Stimulated activated CD8-positive, alpha-beta memory T cell treated with anti-CD3 and anti-CD28 coated beads, Interleukin-12 subunit alpha, Interleukin-12 subunit beta, amount 100 ng/mL, for 1 hour (primary cell): Measurements from ENCODE around the gene LAPTM5.
"Not testable (repeated sequence)": the region's sequence is repeated elsewhere in the genome, so short reads cannot be mapped to it uniquely, and the experiment has no call there.

Experiments
- DNase-seq: peaks from one replicate; pipeline ENCODE4 v3.0.0-alpha.2; 2020; ENCODE audit warnings: low read depth

LAPTM5 gene

GRCh38 chr1:30693822-30694221 is 63.8 kb downstream of the LAPTM5 start:
- no peak for DNase-seq

DNA sequence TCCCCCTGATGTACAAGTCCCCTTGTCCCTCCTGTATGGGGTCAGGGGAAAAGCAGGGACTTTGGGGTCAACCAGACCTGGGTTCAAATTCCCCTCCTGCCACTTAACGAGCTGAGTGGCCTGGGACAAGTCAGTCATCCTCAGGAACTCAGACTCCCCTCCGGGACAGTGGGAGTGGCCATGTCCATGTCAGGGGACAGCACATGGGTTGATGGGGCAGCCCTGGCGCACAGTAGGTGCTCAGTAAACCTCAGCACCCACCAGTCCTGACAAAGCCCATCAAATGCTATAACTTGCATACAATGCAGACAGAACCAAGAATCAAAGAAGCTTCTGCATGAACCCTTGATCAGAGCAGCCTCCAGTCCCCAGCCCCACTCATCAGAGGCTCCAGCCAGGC is 64.2 kb downstream of the LAPTM5 start:
- no peak for DNase-seq

- no peak for DNase-seq
Observed at GRCh38 chr1:30692948-30693301, 64.6 kb downstream of the LAPTM5 start.

DNA sequence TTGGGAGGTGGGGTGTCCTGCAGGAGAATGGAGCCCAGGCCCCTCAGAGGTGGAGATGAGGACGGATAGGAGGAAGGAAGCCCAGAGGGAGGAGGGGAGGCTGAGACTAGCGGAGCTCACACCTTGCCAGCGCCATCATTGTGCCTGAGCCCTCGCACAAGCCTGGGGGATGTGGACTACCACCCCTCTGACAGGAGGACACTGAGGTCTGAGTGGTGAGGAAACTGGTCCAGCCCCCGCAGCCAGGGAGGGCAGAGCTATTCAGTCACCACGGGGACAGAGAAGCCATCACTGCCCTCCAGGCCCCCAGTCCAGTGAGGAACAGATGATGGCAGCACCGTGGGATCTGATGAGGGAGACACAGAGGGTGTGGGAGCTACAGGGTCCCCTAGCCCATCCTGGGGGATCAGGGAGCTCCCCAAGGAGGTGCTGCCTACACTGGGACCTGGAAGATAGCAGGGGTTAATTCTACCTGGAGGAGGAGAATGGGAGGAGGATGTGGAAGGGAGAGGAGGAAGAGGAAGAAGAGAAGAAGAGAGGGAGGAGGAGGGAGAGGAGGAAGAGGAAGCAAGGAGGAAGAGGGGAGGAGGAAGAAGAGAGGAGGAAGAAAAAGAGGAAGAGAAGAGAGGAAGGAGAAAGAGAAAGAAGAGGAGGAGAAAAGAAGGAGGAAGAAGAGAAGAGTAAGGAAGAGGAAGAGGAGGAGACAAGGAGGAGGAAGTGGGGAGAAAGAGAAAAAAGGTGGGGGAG is 65.2 kb downstream of the LAPTM5 start:
- no peak for DNase-seq

- no peak for DNase-seq
Observed at GRCh38 chr1:30691480-30691879, 66.1 kb downstream of the LAPTM5 start.

- no peak for DNase-seq
Observed at GRCh38 chr1:30689901-30690645, 67.5 kb downstream of the LAPTM5 start.

DNA sequence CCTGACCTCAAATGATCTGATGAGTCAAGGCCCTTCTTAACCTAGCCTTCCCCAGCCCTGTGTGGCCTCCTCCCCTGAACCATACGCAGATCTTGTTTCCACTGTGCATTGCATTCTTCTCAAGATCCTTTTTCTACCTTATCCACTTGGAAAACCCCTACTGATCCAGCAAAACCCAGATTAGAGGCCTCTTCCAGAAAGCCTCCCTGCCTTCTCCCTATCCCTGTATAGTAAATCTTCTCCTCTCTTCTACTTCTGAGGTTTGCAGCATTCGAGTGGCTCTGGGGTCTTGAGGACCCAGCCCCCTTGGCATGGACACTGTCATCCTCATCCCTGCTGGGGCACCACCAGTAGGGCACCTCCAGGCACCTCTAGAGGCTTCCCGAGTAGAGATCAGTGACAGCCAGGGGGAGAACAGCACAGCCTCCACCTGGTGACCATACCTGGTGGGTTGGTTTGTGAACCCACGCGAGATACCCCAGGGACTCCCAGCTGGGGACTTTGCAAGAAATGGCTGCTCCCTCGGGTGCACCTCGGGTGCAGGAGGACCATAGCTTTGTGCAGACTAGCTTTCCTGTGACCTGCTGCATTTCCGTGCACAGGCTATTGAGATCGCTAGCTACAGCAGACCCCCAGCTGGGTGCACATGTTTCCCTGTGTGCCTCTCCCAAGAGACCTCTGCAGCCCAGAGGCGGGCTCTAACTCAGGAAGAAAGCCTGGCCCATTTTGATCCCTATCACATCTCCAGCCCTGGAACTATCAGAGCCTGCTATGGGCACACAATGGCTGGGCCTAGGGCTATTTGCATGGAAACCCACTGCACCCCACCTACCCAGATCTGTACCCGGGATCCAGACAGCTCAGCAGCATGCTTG is 68.4 kb downstream of the LAPTM5 start:
- DNase-seq: no peak

DNA sequence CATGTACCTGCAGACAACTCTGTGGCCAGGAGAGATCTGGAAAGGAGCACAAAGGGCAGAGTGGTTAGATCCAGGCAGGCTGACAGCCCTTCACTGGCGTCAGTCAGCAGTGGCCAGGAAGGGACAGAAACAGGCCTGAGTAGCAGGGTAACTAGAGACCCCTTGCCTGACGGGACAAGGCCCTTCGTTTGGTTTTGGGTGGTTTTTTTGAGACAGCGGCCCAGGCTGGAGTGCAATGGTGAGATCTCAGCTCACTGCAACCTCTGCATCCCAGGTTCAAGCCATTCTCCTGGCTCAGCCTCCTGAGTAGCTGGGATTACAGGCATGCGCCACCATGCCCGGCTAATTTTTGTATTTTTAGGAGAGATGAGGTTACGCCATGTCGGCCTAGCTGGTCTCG is 69.1 kb downstream of the LAPTM5 start:
- DNase-seq: not testable (repeated sequence)

- DNase-seq: no peak
Observed at GRCh38 chr1:30687886-30688285, 69.7 kb downstream of the LAPTM5 start.

DNA sequence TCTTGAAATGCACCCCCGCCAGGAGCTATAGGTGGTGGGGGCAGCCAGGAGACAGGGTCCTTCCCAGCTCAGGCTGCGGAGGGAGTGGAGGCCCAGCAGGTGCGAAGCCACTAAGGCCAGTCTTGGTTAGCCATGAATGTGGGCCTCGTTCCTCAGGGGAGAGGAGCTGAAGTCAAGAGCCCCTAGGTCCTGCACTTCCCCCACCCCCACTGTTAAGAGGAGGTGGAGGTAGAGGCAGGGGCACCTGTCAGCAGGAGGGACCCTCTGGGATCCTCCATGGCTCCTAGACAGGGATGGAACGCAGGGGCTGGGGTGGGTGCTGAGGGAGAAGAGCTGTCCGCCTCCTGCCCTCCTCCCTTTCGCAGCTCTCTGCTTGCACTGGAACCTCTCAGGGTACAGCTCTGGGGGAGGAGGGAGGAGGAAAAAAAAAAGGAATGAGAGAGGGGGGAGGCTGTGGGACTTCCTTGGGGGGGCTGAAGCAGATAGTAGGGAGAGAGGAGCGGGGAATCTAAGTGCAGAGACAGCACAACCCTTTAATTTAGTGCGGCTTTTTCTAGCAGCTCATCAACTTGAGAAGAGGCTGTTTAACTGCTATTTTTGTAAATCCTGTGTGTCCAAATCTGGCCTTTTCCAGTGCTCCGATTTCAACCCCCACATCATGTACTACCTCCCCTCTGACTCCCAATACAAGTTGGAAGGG is 71.2 kb downstream of the LAPTM5 start:
- no peak for DNase-seq

DNA sequence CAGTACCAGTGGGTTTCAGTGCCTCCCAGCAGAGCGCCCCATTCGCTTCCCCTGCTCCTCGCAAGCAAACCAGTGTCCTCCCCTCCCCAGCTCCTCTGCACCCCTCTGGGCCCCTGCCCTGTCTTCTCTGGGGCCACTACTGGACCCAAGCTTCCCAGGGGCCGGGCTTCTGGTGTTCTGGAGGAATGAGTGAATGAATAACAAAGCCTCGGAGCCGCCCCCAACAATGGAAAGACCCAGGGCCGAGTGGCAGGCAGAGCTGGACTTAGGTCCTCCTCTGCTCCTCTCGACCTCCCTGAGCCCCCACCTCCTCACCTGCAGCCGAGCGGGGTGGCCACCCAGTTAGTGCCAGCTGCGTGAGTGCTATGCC is 71.8 kb downstream of the LAPTM5 start:
- DNase-seq: no peak

DNA sequence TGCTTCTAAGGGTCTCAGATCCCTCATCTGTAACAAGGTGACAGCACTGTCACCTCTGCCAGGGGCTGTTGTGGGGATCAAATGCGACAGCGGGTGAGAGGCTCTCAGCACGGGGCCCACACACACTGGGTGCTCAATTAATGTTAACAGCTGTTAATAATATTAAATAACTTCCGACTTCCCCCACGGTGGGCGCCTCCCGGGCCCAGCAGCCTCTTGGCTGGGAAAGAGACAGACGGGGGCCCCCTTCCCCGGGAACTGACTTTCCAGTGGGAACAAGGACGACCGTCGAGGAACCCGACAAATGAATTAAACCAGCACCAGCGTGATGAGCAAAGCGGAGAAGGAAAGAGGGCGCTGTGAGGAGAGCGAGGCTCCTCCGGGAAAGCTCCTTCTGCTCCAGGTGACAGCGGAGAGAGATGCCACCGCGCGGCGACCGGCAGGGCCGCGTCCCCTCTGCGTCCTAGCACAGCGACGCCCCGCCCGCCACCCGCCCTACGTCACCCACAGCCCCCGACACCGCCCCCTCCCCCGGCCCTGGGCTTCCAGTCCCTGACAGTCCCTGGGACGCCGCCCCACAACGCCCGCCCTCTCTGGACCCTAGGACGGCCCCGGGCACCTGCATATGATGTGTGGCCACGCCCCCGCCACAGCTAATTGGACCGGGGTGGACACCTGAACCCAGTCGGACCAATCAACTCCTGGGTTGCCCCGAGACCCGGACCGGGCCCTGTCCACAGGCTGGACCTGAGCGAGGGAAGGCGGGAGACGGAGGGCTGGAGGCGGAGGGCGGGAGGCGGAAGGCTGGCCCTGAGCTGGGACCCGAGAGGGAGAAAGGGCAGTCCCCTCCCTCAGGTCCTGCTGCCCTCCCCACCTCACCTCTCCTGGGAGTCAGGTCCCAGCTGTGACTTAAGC is 72.4 kb downstream of the LAPTM5 start:
- DNase-seq: no peak

- no peak for DNase-seq
Observed at GRCh38 chr1:30684259-30684658, 73.3 kb downstream of the LAPTM5 start.

DNA sequence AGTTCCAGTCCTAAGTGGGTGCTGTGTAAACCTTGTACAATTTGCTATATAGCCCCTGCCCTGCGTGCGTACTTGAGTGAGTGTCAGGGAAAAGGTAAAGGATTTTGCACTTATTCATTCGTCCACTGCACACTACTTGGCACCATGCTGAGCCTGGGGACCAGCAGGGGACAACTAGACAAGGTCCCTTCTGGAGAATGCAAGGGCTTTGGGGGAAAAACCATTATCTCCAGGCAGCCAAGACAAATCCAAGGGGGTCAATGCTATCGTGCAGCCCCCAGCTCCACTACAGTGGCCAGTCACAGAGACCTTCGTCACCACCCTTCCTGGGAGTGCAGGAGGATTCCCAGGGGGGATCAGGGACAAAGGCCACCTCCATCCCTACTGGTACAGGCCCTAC is 73.9 kb downstream of the LAPTM5 start:
- no peak for DNase-seq
